GM18517 (cell line): ENCODE measurements around the gene ZNF544.
"Not testable (repeated sequence)": the region's sequence is repeated elsewhere in the genome, so short reads cannot be mapped to it uniquely, and the experiment has no call there.

Experiments used
- ATAC-seq: cut with Tn5 transposase; IDR thresholded peaks from one replicate; pipeline ENCODE4 v1.9.1; 2021; ENCODE audit warnings: mild to moderate bottlenecking, moderate library complexity; ENCODE audit not compliant: unreplicated experiment

ZNF544 gene

DNA sequence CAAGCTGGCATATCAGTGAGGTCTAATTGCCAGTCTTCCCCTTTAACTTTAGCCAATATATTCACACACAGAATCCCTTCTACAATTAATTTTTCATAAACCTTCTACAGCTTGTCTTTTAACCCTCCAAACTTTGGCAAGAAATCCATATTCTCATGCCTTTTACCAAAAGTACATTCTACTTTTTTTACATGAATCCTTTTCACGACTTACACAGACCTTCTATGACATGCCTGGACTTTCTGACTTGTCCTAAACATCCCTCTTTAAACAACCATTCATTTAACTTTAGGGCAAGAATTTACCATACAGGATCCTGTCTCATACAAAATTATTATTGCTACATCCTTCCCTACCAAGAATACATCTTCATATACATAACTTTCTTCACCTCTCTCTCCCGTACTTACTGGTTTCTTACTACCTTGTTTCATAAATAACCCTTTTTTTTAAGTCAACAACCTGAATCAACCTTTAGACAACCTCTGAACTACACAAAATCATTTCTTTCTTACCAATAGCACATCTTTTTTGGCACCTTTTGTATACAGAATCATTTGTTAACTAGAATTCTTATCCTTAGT, 23.5 kb downstream of the ZNF544 start:
- ATAC-seq: no peak

DNA sequence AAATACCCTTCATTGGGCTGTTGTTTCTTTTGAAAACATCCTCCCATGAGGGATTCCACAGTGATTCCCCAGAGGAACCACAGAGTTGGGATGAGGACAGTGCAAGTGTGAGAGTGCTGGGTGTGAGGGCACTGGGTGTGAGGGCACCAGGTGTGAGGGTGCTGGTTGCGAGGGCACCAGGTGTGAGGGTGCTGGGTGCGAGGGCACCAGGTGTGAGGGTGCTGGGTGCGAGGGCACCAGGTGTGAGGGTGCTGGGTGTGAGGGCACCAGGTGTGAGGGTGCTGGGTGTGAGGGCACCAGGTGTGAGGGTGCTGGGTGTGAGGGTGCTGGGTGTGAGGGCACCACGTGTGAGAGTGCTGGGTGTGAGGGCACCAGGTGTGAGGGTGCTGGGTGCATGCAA, 29.5 kb downstream of the ZNF544 start:
- ATAC-seq: not testable (repeated sequence)

DNA sequence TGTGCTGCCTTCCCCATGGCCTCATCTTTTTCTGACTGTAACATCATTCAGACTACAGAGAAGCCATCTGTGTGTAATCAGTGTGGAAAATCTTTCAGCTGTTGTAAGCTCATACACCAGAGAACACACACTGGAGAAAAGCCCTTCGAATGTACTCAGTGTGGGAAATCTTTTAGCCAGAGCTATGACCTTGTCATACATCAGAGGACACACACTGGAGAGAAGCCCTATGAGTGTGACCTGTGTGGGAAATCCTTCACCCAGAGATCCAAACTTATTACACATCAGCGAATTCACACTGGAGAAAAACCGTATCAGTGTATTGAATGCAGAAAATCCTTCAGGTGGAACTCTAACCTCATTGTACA, 32.9 kb downstream of the ZNF544 start:
- no peak for ATAC-seq

DNA sequence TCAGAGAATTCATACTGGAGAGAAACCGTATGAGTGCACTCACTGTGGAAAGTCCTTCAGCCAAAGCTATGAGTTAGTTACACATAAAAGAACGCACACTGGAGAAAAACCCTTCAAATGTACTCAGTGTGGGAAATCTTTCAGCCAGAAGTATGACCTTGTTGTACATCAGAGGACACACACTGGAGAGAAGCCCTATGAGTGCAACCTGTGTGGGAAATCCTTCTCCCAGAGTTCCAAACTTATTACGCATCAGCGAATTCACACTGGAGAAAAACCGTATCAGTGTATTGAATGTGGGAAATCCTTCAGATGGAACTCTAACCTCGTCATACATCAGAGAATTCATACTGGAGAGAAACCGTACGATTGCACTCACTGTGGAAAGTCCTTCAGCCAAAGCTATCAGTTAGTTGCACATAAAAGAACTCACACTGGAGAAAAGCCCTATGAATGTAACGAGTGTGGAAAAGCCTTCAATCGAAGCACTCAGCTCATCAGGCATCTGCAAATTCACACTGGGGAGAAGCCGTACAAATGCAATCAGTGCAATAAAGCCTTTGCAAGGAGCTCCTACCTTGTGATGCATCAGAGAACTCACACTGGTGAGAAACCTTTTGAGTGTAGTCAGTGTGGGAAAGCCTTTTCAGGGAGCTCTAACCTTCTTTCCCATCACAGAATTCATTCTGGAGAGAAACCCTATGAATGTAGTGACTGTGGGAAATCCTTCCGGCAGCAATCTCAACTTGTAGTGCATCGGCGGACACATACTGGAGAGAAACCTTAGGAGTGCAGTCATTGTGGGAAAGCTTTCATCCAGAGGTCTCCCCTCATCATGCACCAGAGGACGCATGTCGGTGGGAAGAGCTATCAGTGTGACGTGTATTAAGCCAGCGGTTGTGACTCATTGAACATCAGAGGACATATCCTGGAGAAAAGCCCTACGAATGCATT, 33.5 kb downstream of the ZNF544 start:
- ATAC-seq: no peak

DNA sequence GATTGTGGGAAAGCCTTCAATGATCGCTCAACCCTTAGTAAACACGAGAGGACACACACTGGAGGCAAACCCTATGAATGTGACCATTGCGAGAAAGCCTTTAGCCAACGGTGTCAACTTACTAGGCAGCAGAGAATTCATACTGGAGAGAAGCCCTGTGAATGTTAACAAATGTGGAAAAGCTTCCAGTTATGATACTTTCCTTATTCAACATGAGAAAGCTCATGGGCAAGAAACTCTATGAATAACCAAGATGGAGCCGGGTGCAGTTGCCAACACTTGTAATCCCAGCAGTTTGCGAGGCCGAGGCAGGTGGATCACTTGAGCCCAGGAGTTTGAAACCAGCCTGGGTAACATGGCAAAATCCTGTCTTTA, 34.2 kb downstream of the ZNF544 start:
- ATAC-seq: no peak

DNA sequence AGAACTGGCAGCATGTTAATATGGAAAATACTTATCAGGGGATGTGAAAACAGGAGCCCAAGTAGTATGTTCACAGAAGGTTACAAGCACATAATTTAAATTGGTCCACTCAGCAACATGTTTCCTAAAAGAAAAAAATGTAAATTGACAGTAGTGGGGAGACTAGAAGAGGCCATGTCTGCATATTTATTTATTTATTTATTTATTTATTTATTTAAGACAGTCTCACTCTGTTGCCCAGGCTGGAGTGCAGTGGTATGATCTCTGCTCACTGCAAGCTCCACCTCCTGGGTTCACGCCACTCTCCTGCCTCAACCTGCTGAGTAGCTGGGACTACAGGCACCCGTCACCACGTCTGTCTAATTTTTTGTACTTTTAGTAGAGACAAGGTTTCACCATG, 36.4 kb downstream of the ZNF544 start:
- no peak for ATAC-seq

DNA sequence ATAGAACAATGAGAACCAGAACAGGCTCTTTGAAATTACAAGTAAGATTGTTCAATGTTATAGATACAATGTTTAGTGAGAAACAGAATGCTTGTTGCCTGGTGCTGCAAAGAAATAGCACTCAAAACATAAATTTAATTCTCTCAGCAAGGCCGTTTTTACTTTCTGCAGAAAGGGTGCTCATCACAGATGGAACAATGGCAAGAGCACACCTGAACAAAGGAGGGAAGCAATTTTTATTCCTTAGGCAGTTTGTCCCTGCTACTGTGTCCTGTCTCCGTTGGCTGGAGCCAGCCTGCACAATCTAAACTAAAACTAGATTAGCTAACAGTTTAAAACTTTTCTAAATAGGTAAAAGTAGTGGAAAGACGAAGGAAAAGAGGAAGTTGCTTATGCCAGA, 39.6 kb downstream of the ZNF544 start:
- ATAC-seq: no peak

DNA sequence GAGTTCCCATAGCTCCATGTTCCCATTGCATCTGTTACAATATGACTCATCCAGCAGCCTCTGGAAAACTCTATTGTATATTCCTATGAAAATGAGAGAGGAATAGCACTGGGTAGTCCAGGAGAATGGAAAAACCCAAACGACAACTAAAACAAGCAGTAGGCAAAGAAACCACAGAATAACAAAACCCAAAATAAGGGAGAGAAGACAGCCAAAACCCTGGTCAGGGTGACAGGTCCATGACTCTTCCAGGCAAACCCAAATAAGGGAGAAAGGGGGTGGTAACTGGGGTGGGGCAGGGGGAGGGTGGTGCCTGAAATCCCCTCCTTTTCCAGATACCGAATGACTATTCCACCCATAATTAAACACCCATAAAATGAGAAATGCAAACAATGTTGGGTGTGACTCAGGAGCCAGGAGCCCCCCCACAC, 46.1 kb downstream of the ZNF544 start:
- no peak for ATAC-seq

DNA sequence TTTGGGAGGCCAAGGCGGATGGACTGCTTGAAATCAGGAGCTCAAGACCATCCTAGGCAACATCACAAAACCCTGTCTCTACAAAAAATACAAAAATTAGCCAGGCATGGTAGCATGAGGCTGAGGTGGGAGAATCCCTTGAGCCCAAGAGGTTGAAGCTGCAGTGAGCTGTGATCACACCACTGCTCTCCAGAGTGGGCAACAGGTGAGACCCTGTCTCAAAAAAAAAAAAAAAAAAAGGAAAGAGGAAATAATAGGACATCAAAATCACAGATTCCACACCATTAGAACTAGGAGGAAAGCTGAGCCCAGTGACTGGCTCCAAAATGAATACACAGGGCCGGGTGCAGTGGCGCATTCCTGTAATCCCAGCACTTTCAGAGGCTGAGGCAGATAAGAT, 46.9 kb downstream of the ZNF544 start:
- ATAC-seq: no peak

DNA sequence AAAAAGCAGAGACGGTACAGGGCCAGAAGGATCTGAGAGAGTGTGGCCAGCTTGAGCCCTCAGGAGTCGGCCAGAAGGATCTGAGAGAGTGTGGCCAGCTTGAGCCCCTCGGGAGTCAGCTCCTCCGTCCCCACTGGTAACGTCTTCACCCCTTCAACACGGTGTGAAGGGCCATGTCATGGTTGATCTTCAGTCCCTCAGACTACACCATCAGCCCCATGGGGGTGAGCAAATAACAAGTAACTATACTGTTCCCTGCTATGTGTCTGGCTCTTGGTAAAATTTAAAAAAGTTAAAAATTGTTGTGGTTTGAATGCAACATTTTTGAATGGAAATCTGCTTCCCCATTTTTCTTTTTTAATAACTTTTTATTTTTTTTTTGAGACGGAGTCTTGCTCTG, 48.5 kb downstream of the ZNF544 start:
- no peak for ATAC-seq

DNA sequence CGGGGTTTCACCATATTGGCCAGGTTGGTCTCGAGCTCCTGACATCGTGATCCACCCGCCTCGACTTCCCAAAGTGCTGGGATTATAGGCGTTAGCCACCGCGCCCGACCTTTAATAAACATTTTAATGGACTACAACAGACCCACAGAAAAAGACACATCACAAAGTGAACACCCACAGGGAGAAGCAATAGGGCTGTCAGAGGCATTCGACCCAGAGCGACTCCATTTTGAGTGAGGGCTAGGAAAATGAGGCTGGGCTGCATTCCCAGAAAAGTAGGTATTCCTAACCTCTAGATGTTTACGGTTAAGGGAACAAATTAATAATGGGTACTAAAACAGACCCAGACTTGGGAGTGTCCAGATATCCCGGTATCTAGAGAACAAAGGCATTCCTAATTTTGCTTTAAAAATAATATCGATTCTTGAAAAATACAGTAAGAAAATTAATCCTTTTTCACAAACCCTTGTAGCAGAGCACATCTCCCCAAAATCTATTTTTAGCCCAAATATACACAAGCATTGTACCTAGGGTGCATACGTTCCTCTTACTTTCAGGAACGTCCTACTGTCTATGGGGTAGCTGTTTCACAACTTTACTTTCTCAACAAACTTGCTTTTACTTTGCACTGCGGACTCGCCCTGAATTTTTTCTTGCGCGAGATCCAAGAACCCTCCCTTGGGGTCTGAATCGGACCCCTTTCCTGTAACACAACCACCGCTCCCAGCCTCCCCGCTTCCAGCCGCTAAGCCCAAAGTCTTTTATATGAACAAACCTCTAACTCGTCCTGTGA, 49.2 kb downstream of the ZNF544 start:
- ATAC-seq: no peak

DNA sequence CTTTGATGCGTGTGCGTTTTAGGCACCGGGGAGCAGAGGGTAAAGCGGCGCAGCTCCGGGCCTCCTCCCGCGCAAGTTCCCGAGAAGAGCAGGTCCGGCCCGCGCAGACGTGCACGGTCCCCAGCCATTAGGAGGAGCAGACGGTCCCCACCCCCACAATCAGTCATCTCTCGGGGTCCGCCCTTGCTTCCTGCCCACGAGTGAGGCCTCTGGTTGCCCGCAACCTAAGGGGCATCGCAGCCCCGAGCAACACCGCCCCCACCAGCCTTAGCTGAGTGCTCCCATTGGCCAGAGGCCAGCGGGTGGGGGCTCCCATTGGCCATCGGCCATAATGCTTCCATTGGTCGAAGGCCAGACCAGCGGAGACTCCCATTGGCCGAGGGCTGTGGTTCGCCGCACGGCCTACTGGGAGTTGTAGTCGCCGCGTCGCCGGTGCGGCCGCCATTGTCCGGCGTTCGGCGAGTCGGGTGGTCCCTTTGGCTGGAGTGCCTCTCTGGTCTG, 49.9 kb downstream of the ZNF544 start, which contains the start of gene ZNF8:
Gene ZNF8, plus strand, starts transcription at position 415 of the 501 bp plus-strand sequence. CDS start 127 bp downstream, outside the sequence.
- peak; percentile 91 for ATAC-seq

DNA sequence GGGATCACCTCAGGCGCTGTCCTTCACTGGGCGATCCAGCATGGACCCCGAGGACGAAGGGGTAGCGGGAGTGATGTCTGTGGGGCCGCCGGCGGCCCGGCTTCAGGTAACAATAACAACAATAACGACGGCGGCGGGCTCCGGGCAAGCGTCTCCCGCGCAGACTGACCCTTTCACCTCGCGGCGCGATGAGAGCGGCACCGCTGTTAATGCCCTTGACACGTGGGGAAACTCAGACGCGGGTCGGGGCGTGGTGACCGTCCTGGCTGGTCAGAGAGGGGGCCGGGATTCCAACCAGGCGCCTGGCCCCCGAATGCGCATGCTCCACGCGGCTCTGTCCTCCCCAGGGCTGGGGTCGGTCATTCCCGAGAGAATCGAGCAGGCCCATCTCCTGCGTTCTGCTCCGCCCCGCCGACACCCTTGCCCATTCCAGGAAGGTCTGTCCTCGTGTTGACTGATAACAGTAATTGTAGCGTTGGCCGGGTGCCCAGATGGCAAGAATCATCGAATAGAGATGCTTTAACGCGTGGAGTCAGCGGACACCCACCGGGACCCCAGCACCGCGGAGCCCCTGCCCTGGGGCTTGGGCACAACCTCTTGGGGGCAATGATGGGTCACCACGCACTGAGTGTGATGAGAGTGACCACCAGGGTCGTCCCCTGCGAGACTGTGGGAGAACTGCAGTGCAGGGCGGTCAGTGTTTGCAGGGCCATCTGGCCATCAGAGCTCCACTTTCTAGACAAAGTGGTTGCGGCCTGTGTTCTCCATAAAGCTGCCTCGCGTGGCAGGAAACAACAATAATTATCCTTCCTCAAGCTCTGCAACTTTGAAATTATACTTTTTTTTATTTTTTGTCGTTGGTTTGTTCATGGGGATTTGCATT, 50.6 kb downstream of the ZNF544 start:
- ATAC-seq: no peak

DNA sequence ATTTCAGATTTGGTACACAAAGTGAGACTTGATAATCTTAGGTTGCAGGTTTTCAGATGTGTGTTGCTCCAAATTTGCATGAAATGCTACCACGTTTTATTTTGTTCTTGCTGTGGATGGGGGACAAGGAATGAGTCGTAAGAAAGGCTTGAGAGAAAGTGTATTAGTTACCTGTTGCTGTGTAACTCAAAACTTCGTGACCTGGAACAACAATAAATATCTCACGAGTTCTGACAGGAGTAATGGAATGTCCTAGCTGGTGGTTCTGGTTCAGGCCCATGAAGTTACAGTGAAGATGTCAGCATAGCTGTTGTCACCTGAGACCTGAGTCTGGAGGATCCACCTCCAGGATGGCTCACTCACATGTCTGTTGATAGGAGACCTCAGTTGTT, 51.2 kb downstream of the ZNF544 start:
- no peak for ATAC-seq

DNA sequence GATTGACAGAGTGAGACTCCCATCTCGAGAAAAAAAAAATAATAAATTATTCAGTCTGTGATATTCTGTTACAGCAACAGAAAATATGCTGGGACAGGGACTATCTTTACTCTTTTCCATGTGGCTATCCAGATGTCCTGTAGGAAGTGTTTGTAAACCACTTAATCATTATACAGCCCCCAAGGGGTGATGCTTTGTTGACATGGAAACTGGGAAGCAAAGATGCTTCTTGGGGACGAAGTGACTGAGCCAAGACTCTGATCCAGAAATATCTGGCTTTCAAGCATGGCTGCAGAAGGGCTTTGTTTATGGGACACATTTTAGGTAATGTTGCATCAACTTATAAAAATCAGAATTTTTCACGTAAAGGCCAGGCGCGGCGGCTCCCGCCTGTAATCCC, 55.5 kb downstream of the ZNF544 start:
- no peak for ATAC-seq

DNA sequence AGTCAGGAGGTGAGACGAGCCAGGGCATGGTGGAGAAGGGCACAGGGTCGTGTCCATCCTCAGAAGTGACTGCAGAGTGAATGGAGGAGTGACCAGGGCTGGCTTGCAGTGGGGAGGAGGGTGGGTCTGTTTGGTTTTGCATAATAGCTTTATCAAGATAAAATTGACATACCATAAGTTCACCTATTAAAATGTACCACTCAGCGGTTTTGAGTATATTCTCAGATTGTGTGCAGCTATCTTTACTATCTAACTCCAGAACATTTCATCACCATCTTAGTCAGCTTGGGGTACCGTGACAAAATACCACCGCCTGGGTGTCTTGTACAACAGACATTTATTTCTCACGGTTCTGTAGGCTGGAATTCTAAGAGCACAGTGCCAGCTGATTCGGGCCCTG, 63.2 kb downstream of the ZNF544 start:
- no peak for ATAC-seq

DNA sequence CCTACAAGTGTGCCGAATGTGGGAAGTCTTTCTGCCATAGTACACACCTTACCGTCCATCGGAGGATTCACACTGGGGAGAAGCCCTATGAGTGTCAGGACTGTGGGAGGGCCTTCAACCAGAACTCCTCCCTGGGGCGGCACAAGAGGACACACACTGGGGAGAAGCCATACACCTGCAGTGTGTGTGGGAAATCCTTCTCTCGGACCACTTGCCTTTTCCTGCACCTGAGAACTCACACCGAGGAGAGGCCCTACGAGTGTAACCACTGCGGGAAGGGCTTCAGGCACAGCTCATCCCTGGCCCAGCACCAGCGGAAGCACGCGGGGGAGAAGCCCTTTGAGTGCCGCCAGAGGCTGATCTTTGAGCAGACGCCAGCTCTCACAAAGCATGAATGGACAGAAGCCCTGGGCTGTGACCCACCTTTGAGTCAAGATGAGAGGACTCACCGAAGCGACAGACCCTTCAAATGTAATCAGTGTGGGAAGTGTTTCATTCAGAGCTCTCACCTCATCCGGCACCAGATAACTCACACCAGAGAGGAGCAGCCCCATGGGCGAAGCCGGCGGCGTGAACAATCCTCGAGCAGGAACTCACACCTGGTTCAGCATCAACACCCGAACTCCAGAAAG, 66.1 kb downstream of the ZNF544 start:
- no peak for ATAC-seq

DNA sequence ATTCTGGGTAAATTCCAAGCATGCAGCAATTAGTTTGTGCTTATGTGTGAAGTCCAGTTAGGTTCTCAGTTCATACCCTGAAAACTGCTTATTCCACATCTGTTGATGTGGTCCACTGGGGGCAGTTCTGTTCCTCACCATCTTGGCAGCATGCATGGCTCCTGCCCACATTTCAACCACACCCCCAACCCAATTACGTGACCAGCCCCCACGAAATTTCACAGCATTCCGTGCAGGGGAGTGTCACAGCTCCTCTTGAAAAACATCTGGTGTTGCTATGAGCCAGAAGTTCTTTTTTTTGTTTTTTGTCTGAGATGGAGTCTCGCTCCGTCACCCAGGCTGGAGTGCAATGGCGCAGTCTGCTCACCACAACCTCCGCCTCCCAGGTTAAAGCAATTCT, 67.4 kb downstream of the ZNF544 start:
- ATAC-seq: no peak

DNA sequence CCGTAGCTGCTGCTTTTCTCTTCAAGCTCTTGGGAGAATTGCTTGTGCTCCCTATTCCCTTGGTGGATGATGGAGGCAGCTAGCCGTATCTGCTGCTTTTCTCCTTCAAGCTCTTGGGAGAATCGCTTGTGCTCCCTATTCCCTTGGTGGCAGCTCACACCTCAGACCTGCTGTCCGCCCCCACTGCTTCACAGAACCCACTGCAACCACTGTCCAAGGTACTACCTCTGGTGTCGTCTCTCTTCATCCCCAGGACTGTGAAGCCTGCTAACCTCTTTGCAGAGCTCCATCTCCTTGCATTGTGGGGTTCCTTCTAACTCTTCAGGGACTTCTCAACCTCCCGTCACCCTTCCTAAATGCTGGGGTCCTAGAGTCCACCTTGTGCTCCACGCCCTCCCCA, 71.9 kb downstream of the ZNF544 start:
- no peak for ATAC-seq

DNA sequence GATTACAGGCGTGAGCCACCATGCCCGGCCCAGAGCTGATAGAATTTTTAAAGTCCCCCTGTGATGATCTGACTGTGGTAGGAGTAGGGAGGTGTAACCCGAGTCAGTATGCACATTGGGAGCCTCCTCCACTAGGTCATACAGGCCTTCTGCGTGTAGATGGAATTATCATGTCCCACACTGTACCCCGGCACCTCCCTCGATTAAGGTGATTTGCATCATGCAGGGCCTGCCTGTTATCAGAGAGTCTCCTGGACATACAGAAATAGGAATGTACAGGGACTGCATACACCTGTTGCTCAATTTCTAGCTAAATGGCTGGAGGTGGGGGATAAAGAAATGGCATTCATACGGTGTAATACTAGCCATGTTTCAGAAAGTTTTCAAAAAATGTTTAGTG, 75.5 kb downstream of the ZNF544 start:
- no peak for ATAC-seq
